B cell (primary cell): ENCODE data around the gene TSPAN18. TPM values are rescaled to one million over a fixed set of nuclear protein-coding genes. Genes with fewer than 3 reads are reported as not detected.

Experiments used
- ATAC-seq: fragments of 200-7000 bp; cut with Tn5 transposase; one replicate; pipeline ENCODE4 v1.10.0; 2021; ENCODE audit warnings: low read depth, mild to moderate bottlenecking, moderate number of reproducible peaks, moderate library complexity
- CTCF ChIA-PET: fragments of 350-600 bp; sonication (Branson Sonifier 250); formaldehyde crosslinking; loops from one replicate; lab custom pipeline; 2021; ENCODE audit warnings: antibody characterized with exemption, inconsistent platforms; lab: Charles Lee
- POLR2A ChIA-PET: fragments of 350-600 bp; sonication (Branson Sonifier 250); formaldehyde crosslinking; loops from one replicate; lab custom pipeline; 2021; ENCODE audit warnings: antibody characterized with exemption; lab: Charles Lee
- DNase-seq: peaks from one replicate; pipeline ENCODE4 v3.0.0; 2013
- H2AFZ ChIP-seq: 2 replicates; pipeline ENCODE4 v1.6.1; 2012; ENCODE audit warnings: mild to moderate bottlenecking, low read depth, low read length; ENCODE audit not compliant: insufficient read depth, poor library complexity, severe bottlenecking
- H3K27ac ChIP-seq, 2 donors: 1 replicate in 1 of 2; 2 replicates in 1 of 2; pipeline ENCODE4 v1.5.1; 2012 to 2013; ENCODE audit warnings: low read length in 2 of 2, mild to moderate bottlenecking in 2 of 2, moderate library complexity in 1 of 2
- H3K27me3 ChIP-seq, 4 experiments: fragments of 200-600 bp in 1 of 4; sonication (generic) in 1 of 4; replicated peaks in 1 of 4; 1 replicate in 2 of 4; 2 replicates in 2 of 4; pipeline versions ENCODE4 v1.6.1 to v1.7.0; 2013 to 2016; ENCODE audit warnings: low read length in 3 of 4, mild to moderate bottlenecking in 2 of 4, mixed read lengths in 1 of 4, moderate library complexity in 1 of 4; ENCODE audit not compliant: insufficient read depth in 4 of 4, control insufficient read depth in 3 of 4; ENCODE audit errors: control extremely low read depth in 1 of 4
- H3K36me3 ChIP-seq, 2 experiments: replicated peaks in 1 of 2; 1 replicate in 1 of 2; 2 replicates in 1 of 2; pipeline versions ENCODE4 v1.6.1 to v1.7.1; 2013; ENCODE audit warnings: low read length in 1 of 2; ENCODE audit not compliant: insufficient read depth in 2 of 2, control insufficient read depth in 1 of 2; ENCODE audit errors: control extremely low read depth in 1 of 2, extremely low read depth in 1 of 2
- H3K4me1 ChIP-seq, 2 donors: fragments of 200-600 bp in 1 of 2; sonication (generic) in 1 of 2; 1 replicate in 1 of 2; 2 replicates in 1 of 2; pipeline versions ENCODE4 v1.5.1 to v1.6.1; 2013 to 2017; ENCODE audit warnings: low read length in 2 of 2; ENCODE audit not compliant: control insufficient read depth in 2 of 2, insufficient read depth in 2 of 2
- H3K4me2 ChIP-seq: replicated peaks from 2 replicates; pipeline ENCODE3; 2012; ENCODE audit warnings: mild to moderate bottlenecking, low read depth, low read length; ENCODE audit not compliant: poor library complexity, severe bottlenecking
- H3K4me3 ChIP-seq, 5 experiments: fragments of 200-600 bp in 1 of 5; sonication (generic) in 1 of 5; 1 replicate in 3 of 5; 2 replicates in 2 of 5; pipeline versions ENCODE4 v1.5.1 to v1.7.0; 2011 to 2016; ENCODE audit warnings: low read length in 4 of 5, mild to moderate bottlenecking in 4 of 5, low read depth in 2 of 5, control low read depth in 1 of 5, moderate library complexity in 1 of 5; ENCODE audit not compliant: insufficient read depth in 1 of 5; ENCODE audit errors: control extremely low read depth in 1 of 5, extremely low read depth in 1 of 5
- H3K79me2 ChIP-seq: fragments of 200-600 bp; sonication (generic); one replicate; pipeline ENCODE4 v1.6.0; 2016; ENCODE audit warnings: low read length; ENCODE audit not compliant: control insufficient read depth, insufficient read depth
- H3K9ac ChIP-seq: fragments of 200-600 bp; sonication (generic); 2 replicates; pipeline ENCODE4 v1.6.1; 2017; ENCODE audit warnings: mild to moderate bottlenecking, low read length, moderate library complexity
- H3K9me3 ChIP-seq, 3 donors: one replicate each; pipeline versions ENCODE4 v1.6.1 to v1.7.1; 2013; ENCODE audit warnings: low read length in 2 of 3; ENCODE audit not compliant: control insufficient read depth in 2 of 3, insufficient read depth in 1 of 3; ENCODE audit errors: control extremely low read depth in 1 of 3
- H4K20me1 ChIP-seq: 2 replicates; pipeline ENCODE4 v1.6.0; 2012; ENCODE audit warnings: mild to moderate bottlenecking, low read length; ENCODE audit not compliant: insufficient read depth, control insufficient read depth, poor library complexity, severe bottlenecking
- H3K27ac Mint-ChIP-seq: one replicate; pipeline ENCODE4 v1.8.0; 2021; ENCODE audit warnings: mixed read lengths
- H3K27me3 Mint-ChIP-seq: one replicate; pipeline ENCODE4 v1.8.0; 2021; ENCODE audit warnings: mixed read lengths
- H3K4me1 Mint-ChIP-seq: one replicate; pipeline ENCODE4 v1.8.0; 2021; ENCODE audit warnings: mixed read lengths
- H3K4me3 Mint-ChIP-seq: one replicate; pipeline ENCODE4 v1.8.0; 2021; ENCODE audit warnings: mixed read lengths
- H3K9me3 Mint-ChIP-seq: one replicate; pipeline ENCODE4 v1.8.0; 2022; ENCODE audit warnings: mixed read lengths; ENCODE audit not compliant: insufficient read depth
- EZH2 ChIP-seq: IDR thresholded peaks from 2 replicates; pipeline ENCODE4 v1.6.1; 2012; ENCODE audit warnings: borderline replicate concordance, low read depth, mild to moderate bottlenecking, moderate library complexity, low read length; ENCODE audit not compliant: insufficient read depth, poor library complexity, severe bottlenecking
- WGBS: methylation state at CpG from one replicate; pipeline ENCODE4 v1.1.5; 2013; ENCODE audit warnings: missing lambda C conversion rate; ENCODE audit not compliant: insufficient coverage; 5-methylcytosine and 5-hydroxymethylcytosine counted together
- intact Hi-C: fragments of 100-400 bp; cut with micrococcal nuclease; formaldehyde crosslinking; loops from one replicate; pipeline ENCODE4 v1.10.0; 2022
- polyA plus RNA-seq: library from polyadenylated mRNA; depleted of rRNA; stranded (reverse); fragments of >200 nt; gene quantifications from 2 replicates; pipeline ENCODE4 v1.2.3, GENCODE V29; 2012
- total RNA-seq, 2 donors: library from RNA; stranded (reverse); fragments of 120-200 nt in 1 of 2; gene quantifications; 1 replicate in 1 of 2; 2 replicates in 1 of 2; pipeline versions ENCODE4 v1.2.3 to v1.2.4, GENCODE V29; 2013 to 2022
- TF ChIP-seq, protein P1 (sequence below): fragments of 200-600 bp; IDR thresholded peaks from one replicate; pipeline ENCODE4 v1.8.0; 2022; ENCODE audit warnings: antibody characterized with exemption, mild to moderate bottlenecking

The TSPAN18 gene
- total and polyA plus RNA-seq, 2 donors (not counting 1 experiment from before 2014, with no cell fraction given), result 0.75 to 2.0 TPM

DNA sequence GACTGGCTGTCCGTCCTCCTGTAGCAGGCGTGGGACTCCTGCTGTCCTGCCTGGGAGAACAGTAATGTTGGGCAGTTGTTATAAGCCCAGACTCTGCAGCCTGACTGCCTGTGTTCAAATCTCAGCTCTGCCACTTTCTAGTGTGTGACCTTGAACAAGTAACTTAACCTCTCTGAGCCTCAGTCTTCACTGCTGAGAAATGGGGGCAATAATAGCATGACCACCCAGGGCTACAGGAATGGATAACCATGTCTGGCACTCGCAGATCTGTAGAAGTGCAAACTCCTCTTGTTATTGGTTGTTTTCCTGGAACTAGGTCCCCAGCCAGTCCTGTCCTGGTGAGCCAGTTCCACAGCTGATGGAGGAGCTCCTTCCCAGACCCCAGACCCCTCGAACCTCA, 154.2 kb downstream of the TSPAN18 start:
- intact Hi-C loops, result no loop called here
- CTCF ChIA-PET, result no interaction called here
- WGBS, result 97% methylated on average over 4 of the region's 4 CpGs
- DNase-seq (no peak), ATAC-seq (no peak)
- H3K27ac ChIP-seq, result no peak overlapping the region
- no peak for TF ChIP-seq EZH2
- TF ChIP-seq, protein P1, sequence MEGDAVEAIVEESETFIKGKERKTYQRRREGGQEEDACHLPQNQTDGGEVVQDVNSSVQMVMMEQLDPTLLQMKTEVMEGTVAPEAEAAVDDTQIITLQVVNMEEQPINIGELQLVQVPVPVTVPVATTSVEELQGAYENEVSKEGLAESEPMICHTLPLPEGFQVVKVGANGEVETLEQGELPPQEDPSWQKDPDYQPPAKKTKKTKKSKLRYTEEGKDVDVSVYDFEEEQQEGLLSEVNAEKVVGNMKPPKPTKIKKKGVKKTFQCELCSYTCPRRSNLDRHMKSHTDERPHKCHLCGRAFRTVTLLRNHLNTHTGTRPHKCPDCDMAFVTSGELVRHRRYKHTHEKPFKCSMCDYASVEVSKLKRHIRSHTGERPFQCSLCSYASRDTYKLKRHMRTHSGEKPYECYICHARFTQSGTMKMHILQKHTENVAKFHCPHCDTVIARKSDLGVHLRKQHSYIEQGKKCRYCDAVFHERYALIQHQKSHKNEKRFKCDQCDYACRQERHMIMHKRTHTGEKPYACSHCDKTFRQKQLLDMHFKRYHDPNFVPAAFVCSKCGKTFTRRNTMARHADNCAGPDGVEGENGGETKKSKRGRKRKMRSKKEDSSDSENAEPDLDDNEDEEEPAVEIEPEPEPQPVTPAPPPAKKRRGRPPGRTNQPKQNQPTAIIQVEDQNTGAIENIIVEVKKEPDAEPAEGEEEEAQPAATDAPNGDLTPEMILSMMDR, result no peak
- Mint-ChIP-seq H3K27me3 (no peaks in the 10 kb centered on the region), H3K4me3 (no peak overlapping the region), H3K4me1 (no peaks in the 10 kb centered on the region), H3K27ac (no peak overlapping the region), H3K9me3 (no peaks in the 10 kb centered on the region)
- H3K79me2 ChIP-seq, result no peaks in the 10 kb centered on the region
- H3K9ac ChIP-seq, result no peak overlapping the region
- H3K36me3 ChIP-seq, result no peaks in the 10 kb centered on the region
- H3K4me1 ChIP-seq, result no peaks in the 10 kb centered on the region
- H3K4me2 ChIP-seq, result no peak overlapping the region
- no peaks in the 10 kb centered on the region for H3K27me3 ChIP-seq
- no peak overlapping the region for H2AFZ ChIP-seq
- no peaks in the 10 kb centered on the region for H3K9me3 ChIP-seq
- POLR2A ChIA-PET, result no interaction called here
- no peaks in the 10 kb centered on the region for H4K20me1 ChIP-seq
- H3K4me3 ChIP-seq, result no peak overlapping the region

DNA sequence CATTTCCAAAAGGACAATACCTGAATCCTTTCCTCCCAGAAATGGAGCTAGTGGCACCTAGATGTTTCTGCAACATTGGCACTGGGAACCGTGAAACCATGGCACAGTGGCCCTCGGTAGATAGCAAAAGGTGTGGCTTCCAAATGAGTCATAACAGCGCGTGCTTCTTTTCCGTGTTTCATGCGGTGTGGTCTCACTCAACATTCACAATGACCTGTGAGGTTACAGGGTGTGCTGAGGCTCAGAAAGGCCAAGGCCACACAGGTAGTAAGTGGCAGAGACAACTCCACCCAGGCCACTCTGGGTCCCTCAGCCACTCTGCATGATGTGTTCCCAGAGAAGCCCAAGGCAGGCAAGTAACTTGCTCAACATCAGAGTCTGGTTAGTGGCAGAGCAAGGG, 156.5 kb downstream of the TSPAN18 start:
- H4K20me1 ChIP-seq, result no peaks in the 10 kb centered on the region
- Mint-ChIP-seq H3K27ac (no peak overlapping the region), H3K27me3 (no peaks in the 10 kb centered on the region), H3K4me3 (no peak overlapping the region), H3K4me1 (no peaks in the 10 kb centered on the region), H3K9me3 (no peaks in the 10 kb centered on the region)
- no peak overlapping the region for H3K27ac ChIP-seq
- no peak for DNase-seq
- no peaks in the 10 kb centered on the region for H3K9me3 ChIP-seq
- no peak overlapping the region for H3K9ac ChIP-seq
- no peak for ATAC-seq
- no peak overlapping the region for H2AFZ ChIP-seq
- H3K79me2 ChIP-seq, result no peaks in the 10 kb centered on the region
- no peaks in the 10 kb centered on the region for H3K4me1 ChIP-seq
- 59% methylated on average over 6 of the region's 6 CpGs for WGBS
- POLR2A ChIA-PET, result no interaction called here
- intact Hi-C loops, result no loop called here
- H3K36me3 ChIP-seq, result no peaks in the 10 kb centered on the region
- no peak overlapping the region for H3K4me3 ChIP-seq
- CTCF ChIA-PET, result no interaction called here
- TF ChIP-seq, protein P1, result no peak
- no peak for TF ChIP-seq EZH2
- no peaks in the 10 kb centered on the region for H3K27me3 ChIP-seq
- no peak overlapping the region for H3K4me2 ChIP-seq
